ENCODE data around the gene CLDN7.

DNA sequence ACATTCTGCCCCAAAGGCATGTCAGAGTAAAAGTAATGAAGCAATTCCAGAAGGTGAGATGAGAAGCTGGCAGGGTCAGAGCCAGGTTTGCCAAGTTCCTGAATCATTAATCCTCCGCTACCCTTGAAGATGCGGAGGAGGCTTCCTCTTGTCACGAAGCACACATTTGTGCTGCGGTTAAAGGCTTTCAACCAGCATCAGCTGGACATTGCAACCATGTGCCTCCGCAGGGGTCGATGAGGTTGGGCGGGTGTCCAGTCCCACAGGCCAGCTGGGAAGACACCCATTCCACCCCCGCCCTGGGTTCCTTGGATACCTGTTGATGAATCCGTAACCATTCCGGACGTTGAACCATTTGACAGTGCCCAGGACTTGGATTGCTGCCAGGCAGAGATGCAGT is 30.9 kb upstream of the CLDN7 start:
- TF ChIP-seq, protein P1, sequence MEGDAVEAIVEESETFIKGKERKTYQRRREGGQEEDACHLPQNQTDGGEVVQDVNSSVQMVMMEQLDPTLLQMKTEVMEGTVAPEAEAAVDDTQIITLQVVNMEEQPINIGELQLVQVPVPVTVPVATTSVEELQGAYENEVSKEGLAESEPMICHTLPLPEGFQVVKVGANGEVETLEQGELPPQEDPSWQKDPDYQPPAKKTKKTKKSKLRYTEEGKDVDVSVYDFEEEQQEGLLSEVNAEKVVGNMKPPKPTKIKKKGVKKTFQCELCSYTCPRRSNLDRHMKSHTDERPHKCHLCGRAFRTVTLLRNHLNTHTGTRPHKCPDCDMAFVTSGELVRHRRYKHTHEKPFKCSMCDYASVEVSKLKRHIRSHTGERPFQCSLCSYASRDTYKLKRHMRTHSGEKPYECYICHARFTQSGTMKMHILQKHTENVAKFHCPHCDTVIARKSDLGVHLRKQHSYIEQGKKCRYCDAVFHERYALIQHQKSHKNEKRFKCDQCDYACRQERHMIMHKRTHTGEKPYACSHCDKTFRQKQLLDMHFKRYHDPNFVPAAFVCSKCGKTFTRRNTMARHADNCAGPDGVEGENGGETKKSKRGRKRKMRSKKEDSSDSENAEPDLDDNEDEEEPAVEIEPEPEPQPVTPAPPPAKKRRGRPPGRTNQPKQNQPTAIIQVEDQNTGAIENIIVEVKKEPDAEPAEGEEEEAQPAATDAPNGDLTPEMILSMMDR (IDR thresholded peaks at IDR 0.05): no peak
- TF ChIP-seq POLR2A (IDR thresholded peaks at IDR 0.05): no peak

Measured in adrenal gland (tissue), 5 donors.